PC-9 (cell line): ENCODE measurements around the gene STK32B. TPM values are rescaled to one million over a fixed set of nuclear protein-coding genes. Genes with fewer than 3 reads are reported as not detected.
"Not testable (repeated sequence)": the region's sequence is repeated elsewhere in the genome, so short reads cannot be mapped to it uniquely, and the experiment has no call there.

ENCODE experiments used
- BruUV-seq: library from RNA; stranded (reverse); fragments of 400-500 nt; replicated peaks from 2 replicates; lab custom pipeline; 2021; lab: Mats Ljungman, UMichigan
- CTCF ChIA-PET: fragments of 300-600 bp; sonication (Branson Sonifier 250); formaldehyde crosslinking; loops from one replicate; lab custom pipeline; 2022; ENCODE audit warnings: antibody characterized with exemption; lab: Charles Lee
- POLR2A ChIA-PET: fragments of 300-600 bp; sonication (Branson Sonifier 250); formaldehyde crosslinking; loops from one replicate; lab custom pipeline; 2022; ENCODE audit warnings: antibody characterized with exemption; ENCODE audit not compliant: unreplicated experiment; lab: Charles Lee
- DNase-seq, 2 experiments: peaks; one replicate each; pipeline versions ENCODE4 v3.0.0 to v3.0.0-alpha.2; 2015 to 2022; ENCODE audit warnings: mixed read lengths in 1 of 2
- H2AFZ ChIP-seq: fragments of 200-600 bp; sonication (generic); 2 replicates; pipeline ENCODE4 v1.8.1; 2017; ENCODE audit warnings: antibody characterized with exemption
- H3F3A ChIP-seq: fragments of 200-600 bp; sonication (generic); 2 replicates; pipeline ENCODE4 v1.8.1; 2017; ENCODE audit warnings: antibody characterized with exemption, mild to moderate bottlenecking, low read depth; ENCODE audit not compliant: insufficient read depth
- H3K27ac ChIP-seq: fragments of 200-600 bp; sonication (generic); 2 replicates; pipeline ENCODE4 v1.6.1; 2016; ENCODE audit warnings: mixed run types
- H3K27me3 ChIP-seq: fragments of 200-600 bp; sonication (generic); 2 replicates; pipeline ENCODE4 v1.6.1; 2016; ENCODE audit warnings: low read depth, mixed run types; ENCODE audit not compliant: insufficient read depth
- H3K36me3 ChIP-seq: fragments of 200-600 bp; sonication (generic); 2 replicates; pipeline ENCODE4 v1.6.1; 2016; ENCODE audit warnings: low read depth, mixed run types
- H3K4me1 ChIP-seq: fragments of 200-600 bp; sonication (generic); replicated peaks from 2 replicates; pipeline ENCODE4 v1.6.1; 2016; ENCODE audit warnings: mixed run types; ENCODE audit not compliant: insufficient read depth
- H3K4me2 ChIP-seq: fragments of 200-600 bp; sonication (generic); 2 replicates; pipeline ENCODE4 v1.6.1; 2017; ENCODE audit warnings: mixed run types
- H3K4me3 ChIP-seq: fragments of 200-600 bp; sonication (generic); 2 replicates; pipeline ENCODE4 v1.6.1; 2016; ENCODE audit warnings: mixed run types
- H3K79me2 ChIP-seq: fragments of 200-600 bp; sonication (generic); 2 replicates; pipeline ENCODE4 v1.6.1; 2017; ENCODE audit warnings: low read depth, mixed run types
- H3K9me2 ChIP-seq: fragments of 200-600 bp; sonication (generic); 2 replicates; pipeline ENCODE4 v1.8.1; 2017; ENCODE audit warnings: mild to moderate bottlenecking; ENCODE audit not compliant: insufficient read depth
- H3K9me3 ChIP-seq: fragments of 200-600 bp; sonication (generic); 2 replicates; pipeline ENCODE4 v1.8.1; 2016; ENCODE audit warnings: low read depth; ENCODE audit not compliant: insufficient read depth
- H4K20me1 ChIP-seq: fragments of 200-600 bp; sonication (generic); 2 replicates; pipeline ENCODE4 v1.8.1; 2017; ENCODE audit not compliant: insufficient read depth
- EZH2 ChIP-seq: fragments of 200-600 bp; sonication (generic); IDR thresholded peaks from 2 replicates; pipeline ENCODE4 v1.8.0; 2017; ENCODE audit warnings: antibody characterized with exemption, low read depth
- intact Hi-C: fragments of 100-400 bp; cut with micrococcal nuclease; formaldehyde crosslinking; loops from one replicate; pipeline ENCODE4 v1.10.0; 2022; ENCODE audit not compliant: unreplicated experiment
- total RNA-seq: library from RNA; stranded (reverse); gene quantifications from 2 replicates; pipeline ENCODE4 v1.2.3, GENCODE V29; 2021
- TF ChIP-seq, protein P1 (sequence below): fragments of 200-600 bp; sonication (generic); conservative IDR thresholded peaks from 2 replicates; pipeline ENCODE4 v1.6.1; 2017; ENCODE audit warnings: mixed run types, antibody characterized with exemption, mild to moderate bottlenecking, moderate library complexity

The STK32B gene
- total RNA-seq, 1 experiment from 2014 or later: not detected

GRCh38 chr4:5054532-5054931, 3.3 kb downstream of the STK32B start:
- TF ChIP-seq, protein P1, sequence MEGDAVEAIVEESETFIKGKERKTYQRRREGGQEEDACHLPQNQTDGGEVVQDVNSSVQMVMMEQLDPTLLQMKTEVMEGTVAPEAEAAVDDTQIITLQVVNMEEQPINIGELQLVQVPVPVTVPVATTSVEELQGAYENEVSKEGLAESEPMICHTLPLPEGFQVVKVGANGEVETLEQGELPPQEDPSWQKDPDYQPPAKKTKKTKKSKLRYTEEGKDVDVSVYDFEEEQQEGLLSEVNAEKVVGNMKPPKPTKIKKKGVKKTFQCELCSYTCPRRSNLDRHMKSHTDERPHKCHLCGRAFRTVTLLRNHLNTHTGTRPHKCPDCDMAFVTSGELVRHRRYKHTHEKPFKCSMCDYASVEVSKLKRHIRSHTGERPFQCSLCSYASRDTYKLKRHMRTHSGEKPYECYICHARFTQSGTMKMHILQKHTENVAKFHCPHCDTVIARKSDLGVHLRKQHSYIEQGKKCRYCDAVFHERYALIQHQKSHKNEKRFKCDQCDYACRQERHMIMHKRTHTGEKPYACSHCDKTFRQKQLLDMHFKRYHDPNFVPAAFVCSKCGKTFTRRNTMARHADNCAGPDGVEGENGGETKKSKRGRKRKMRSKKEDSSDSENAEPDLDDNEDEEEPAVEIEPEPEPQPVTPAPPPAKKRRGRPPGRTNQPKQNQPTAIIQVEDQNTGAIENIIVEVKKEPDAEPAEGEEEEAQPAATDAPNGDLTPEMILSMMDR: no peak
- no peak for TF ChIP-seq EZH2
- Histone ChIP-seq H3K27ac (no peak overlapping the region), H4K20me1 (no peaks in the 10 kb centered on the region), H3F3A (no peaks in the 10 kb centered on the region), H3K4me1 (no peaks in the 10 kb centered on the region), H3K36me3 (no peaks in the 10 kb centered on the region), H3K79me2 (no peaks in the 10 kb centered on the region), H3K27me3 (peaks cover 26% of the 10 kb centered on the region), H2AFZ (no peak overlapping the region), H3K4me2 (no peak overlapping the region), H3K4me3 (no peak overlapping the region), H3K9me3 (no peaks in the 10 kb centered on the region), H3K9me2 (no peaks in the 10 kb centered on the region)
- CTCF ChIA-PET: no interaction called here
- DNase-seq: no peak
- POLR2A ChIA-PET: no interaction called here
- intact Hi-C loops: loop anchor here (5.0 kb wide), 1 partner anchor 758 kb away; no protein-coding TSS in a partner anchor
- BruUV-seq: no TSS peak

DNA sequence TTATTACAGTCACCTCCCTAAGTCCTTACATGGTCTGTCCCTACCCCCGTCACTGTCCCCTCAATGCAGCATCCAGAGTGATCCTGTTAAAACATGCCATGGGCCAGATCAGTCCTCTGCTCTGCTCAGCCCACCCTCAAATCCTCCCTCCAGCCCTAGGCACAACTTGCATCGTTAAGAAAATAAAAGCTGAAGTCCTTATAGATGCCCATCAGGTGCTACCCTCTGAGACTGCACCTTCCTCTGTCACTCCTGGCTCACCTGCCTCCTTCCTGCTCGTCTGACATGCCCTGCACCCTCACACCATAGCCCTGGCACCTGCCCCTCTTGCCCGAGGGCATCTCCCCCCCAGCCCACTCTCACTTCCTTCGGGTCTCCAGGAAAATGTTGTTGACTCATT, 4.1 kb downstream of the STK32B start:
- Histone ChIP-seq H3K9me2 (no peaks in the 10 kb centered on the region), H3K4me2 (no peak overlapping the region), H3K79me2 (no peaks in the 10 kb centered on the region), H3K27ac (no peak overlapping the region), H3K9me3 (no peaks in the 10 kb centered on the region), H3K27me3 (peaks cover 26% of the 10 kb centered on the region), H3K4me3 (no peak overlapping the region), H2AFZ (no peak overlapping the region), H3K4me1 (no peaks in the 10 kb centered on the region), H4K20me1 (no peaks in the 10 kb centered on the region), H3K36me3 (no peaks in the 10 kb centered on the region), H3F3A (no peaks in the 10 kb centered on the region)
- POLR2A ChIA-PET: no interaction called here
- intact Hi-C loops: no loop called here
- CTCF ChIA-PET: no interaction called here
- TF ChIP-seq, protein P1: no peak
- TF ChIP-seq EZH2: no peak
- BruUV-seq: no TSS peak
- DNase-seq: no peak

- H3K27ac ChIP-seq: no peak overlapping the region
- H3K4me2 ChIP-seq: no peak overlapping the region
- H4K20me1 ChIP-seq: no peaks in the 10 kb centered on the region
- TF ChIP-seq, protein P1: no peak
- no peak for TF ChIP-seq EZH2
- no peaks in the 10 kb centered on the region for H3K36me3 ChIP-seq
- H3K4me3 ChIP-seq: no peak overlapping the region
- H3F3A ChIP-seq: no peaks in the 10 kb centered on the region
- intact Hi-C loops: no loop called here
- H2AFZ ChIP-seq: no peak overlapping the region
- DNase-seq: no peak
- no peaks in the 10 kb centered on the region for H3K9me2 ChIP-seq
- ChIA-PET POLR2A (no interaction called here), CTCF (no interaction called here)
- no TSS peak for BruUV-seq
- H3K4me1 ChIP-seq: no peaks in the 10 kb centered on the region
- no peaks in the 10 kb centered on the region for H3K9me3 ChIP-seq
- no peaks in the 10 kb centered on the region for H3K79me2 ChIP-seq
- peaks cover 14% of the 10 kb centered on the region for H3K27me3 ChIP-seq
Observed at GRCh38 chr4:5066101-5066500, 14.8 kb downstream of the STK32B start.

DNA sequence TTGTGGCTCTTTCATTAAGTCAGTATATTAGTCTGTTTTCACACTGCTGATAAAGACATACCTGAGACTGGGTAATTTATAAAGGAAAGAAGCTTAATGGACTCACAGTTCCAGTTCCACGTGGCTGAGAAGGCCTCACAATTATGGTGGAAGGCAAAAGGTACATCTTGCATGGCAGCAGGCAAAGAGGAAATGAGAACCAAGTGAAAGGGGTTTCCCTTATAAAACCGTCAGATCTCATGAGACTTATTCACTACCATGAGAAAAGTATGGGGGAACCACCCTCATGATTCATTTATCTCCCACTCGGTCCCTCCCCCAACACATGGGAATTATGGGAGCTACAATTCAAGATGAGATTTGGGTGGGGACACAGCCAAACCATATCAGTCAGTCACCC, 15.7 kb downstream of the STK32B start:
- H3F3A ChIP-seq, POLR2A ChIA-PET, H3K4me2 ChIP-seq, H4K20me1 ChIP-seq, H3K4me3 ChIP-seq, H3K4me1 ChIP-seq, intact Hi-C loops, H3K79me2 ChIP-seq, H3K9me2 ChIP-seq, H2AFZ ChIP-seq, H3K27ac ChIP-seq, CTCF ChIA-PET, BruUV-seq, DNase-seq, H3K9me3 ChIP-seq, H3K36me3 ChIP-seq: not testable (repeated sequence)
- peaks cover 14% of the 10 kb centered on the region for H3K27me3 ChIP-seq
